SK-N-SH treated with all-trans-retinoic acid at 6 μM for 48 hours (cell line): ENCODE measurements around the gene LANCL3.
A peak's percentile ranks its signal among the peaks of the same experiment; 100 is the strongest.
"Not testable (repeated sequence)": the region's sequence is repeated elsewhere in the genome, so short reads cannot be mapped to it uniquely, and the experiment has no call there.

Experiments
- ATAC-seq: fragments of 200-7000 bp; cut with Tn5 transposase; 3 replicates; pipeline ENCODE4 v1.9.1; 2020; ENCODE audit warnings: mild to moderate bottlenecking, moderate library complexity
- ARNTL ChIP-seq: fragments of 450-650 bp; formaldehyde crosslinking; IDR thresholded peaks from 2 replicates; pipeline ENCODE4 v1.5.0; 2020; ENCODE audit warnings: low read depth, mild to moderate bottlenecking, moderate library complexity, borderline replicate concordance
- BACH2 ChIP-seq: fragments of 250-450 bp; sonication (Bioruptor Pico); IDR thresholded peaks from 2 replicates; pipeline ENCODE4 v1.9.0; 2021; ENCODE audit warnings: mild to moderate bottlenecking, borderline replicate concordance
- CREB5 ChIP-seq: fragments of 250-450 bp; sonication (Bioruptor Pico); IDR thresholded peaks from 2 replicates; pipeline ENCODE4 v1.5.1; 2020; ENCODE audit warnings: low read depth, mild to moderate bottlenecking, moderate library complexity
- CSDC2 ChIP-seq: fragments of 250-450 bp; sonication (Bioruptor Pico); IDR thresholded peaks from 2 replicates; pipeline ENCODE4 v1.5.0; 2020; ENCODE audit warnings: mild to moderate bottlenecking, moderate library complexity
- CSRNP3 ChIP-seq: fragments of 250-450 bp; sonication (Bioruptor Pico); IDR thresholded peaks from 2 replicates; pipeline ENCODE4 v1.5.1; 2021; ENCODE audit warnings: mild to moderate bottlenecking, moderate library complexity
- ESRRG ChIP-seq: fragments of 250-450 bp; sonication (Bioruptor Pico); IDR thresholded peaks from 2 replicates; pipeline ENCODE4 v1.6.1; 2021; ENCODE audit warnings: mild to moderate bottlenecking
- GLIS3 ChIP-seq: fragments of 250-450 bp; sonication (Bioruptor Pico); IDR thresholded peaks from 2 replicates; pipeline ENCODE4 v1.5.0; 2020; ENCODE audit warnings: mild to moderate bottlenecking, moderate library complexity
- ISL1 ChIP-seq: fragments of 250-450 bp; sonication (Bioruptor Pico); IDR thresholded peaks from 2 replicates; pipeline ENCODE4 v2.1.2; 2022; ENCODE audit warnings: mild to moderate bottlenecking, moderate library complexity
- OSR1 ChIP-seq: fragments of 250-450 bp; sonication (Bioruptor Pico); IDR thresholded peaks from 2 replicates; pipeline ENCODE4 v1.8.0; 2022; ENCODE audit warnings: moderate library complexity, mild to moderate bottlenecking, inconsistent platforms
- RARB ChIP-seq: fragments of 250-450 bp; sonication (Bioruptor Pico); IDR thresholded peaks from 2 replicates; pipeline ENCODE4 v1.8.0; 2021; ENCODE audit warnings: mild to moderate bottlenecking, moderate library complexity
- SNAI2 ChIP-seq: fragments of 250-450 bp; sonication (Bioruptor Pico); IDR thresholded peaks from 2 replicates; pipeline ENCODE4 v1.5.0; 2020; ENCODE audit warnings: mild to moderate bottlenecking, moderate library complexity
- TCF4 ChIP-seq: fragments of 250-450 bp; sonication (Bioruptor Pico); IDR thresholded peaks from 2 replicates; pipeline ENCODE4 v1.8.0; 2021; ENCODE audit warnings: mild to moderate bottlenecking, moderate library complexity, borderline replicate concordance
- ZC3H10 ChIP-seq: fragments of 250-450 bp; sonication (Bioruptor Pico); IDR thresholded peaks from 2 replicates; pipeline ENCODE4 v1.5.1; 2021; ENCODE audit warnings: mild to moderate bottlenecking, moderate library complexity
- ZFP3 ChIP-seq: fragments of 250-450 bp; sonication (Bioruptor Pico); IDR thresholded peaks from 2 replicates; pipeline ENCODE4 v1.5.0; 2020; ENCODE audit warnings: mild to moderate bottlenecking, moderate library complexity
- ZNF565 ChIP-seq: fragments of 450-650 bp; formaldehyde crosslinking; conservative IDR thresholded peaks from 2 replicates; pipeline ENCODE4 v1.5.0; 2020; ENCODE audit warnings: low read depth, mild to moderate bottlenecking, moderate library complexity
- ZNF70 ChIP-seq: fragments of 450-650 bp; formaldehyde crosslinking; IDR thresholded peaks from 2 replicates; pipeline ENCODE4 v1.5.0; 2020; ENCODE audit warnings: mild to moderate bottlenecking, moderate library complexity
- ZNF8 ChIP-seq: fragments of 450-650 bp; formaldehyde crosslinking; IDR thresholded peaks from 2 replicates; pipeline ENCODE4 v1.5.0; 2020; ENCODE audit warnings: mild to moderate bottlenecking, moderate library complexity
- TF ChIP-seq, protein P1 (sequence below): fragments of 250-450 bp; sonication (Bioruptor Pico); IDR thresholded peaks from 2 replicates; pipeline ENCODE4 v1.5.0; 2020; ENCODE audit warnings: mild to moderate bottlenecking, moderate library complexity
- TF ChIP-seq, protein P2 (sequence below): fragments of 250-450 bp; sonication (Bioruptor Pico); IDR thresholded peaks from 2 replicates; pipeline ENCODE4 v1.8.0; 2021; ENCODE audit warnings: low read depth, mild to moderate bottlenecking, moderate library complexity, borderline replicate concordance
- TF ChIP-seq, protein P3 (sequence below): fragments of 250-450 bp; sonication (Bioruptor Pico); IDR thresholded peaks from 2 replicates; pipeline ENCODE4 v1.8.0; 2020; ENCODE audit warnings: mild to moderate bottlenecking, moderate library complexity, borderline replicate concordance

The LANCL3 gene

GRCh38 chrX:37571426-37572107, at the start of gene LANCL3:
LANCL3 (plus strand) TSS chrX:37571661; CDS start chrX:37571871, 210 bp downstream.
- peak; percentile 62 for ATAC-seq

GRCh38 chrX:37523673-37524072, 47.8 kb upstream of the LANCL3 start:
- ATAC-seq: not testable (repeated sequence)

DNA sequence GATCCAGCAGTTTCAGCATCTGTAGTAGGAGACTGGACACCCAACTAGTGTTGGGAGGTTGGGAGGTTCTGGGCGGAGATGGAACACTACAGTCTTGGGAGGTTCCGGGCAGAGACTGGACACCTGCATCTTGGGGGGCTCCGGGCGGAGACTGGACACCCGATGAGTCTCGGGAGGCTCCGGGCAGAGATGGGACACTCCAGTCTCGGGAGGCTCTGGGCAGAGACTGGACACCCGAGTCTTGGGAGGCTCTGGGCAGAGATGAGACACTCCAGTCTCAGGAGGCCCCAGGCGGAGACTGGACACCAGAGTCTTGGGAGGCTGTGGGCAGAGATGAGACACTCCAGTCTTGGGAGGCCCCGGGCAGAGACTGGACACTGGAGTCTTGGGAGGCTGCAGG, 29.5 kb upstream of the LANCL3 start:
- ATAC-seq: no peak
- TF ChIP-seq ZNF8 (CRISPR knock-in tag): no peak
- TF ChIP-seq ARNTL (CRISPR knock-in tag): no peak
- no peak for TF ChIP-seq ZNF565 (CRISPR knock-in tag)
- TF ChIP-seq ZC3H10 (CRISPR knock-in tag): no peak
- no peak for TF ChIP-seq CREB5
- TF ChIP-seq CSDC2 (CRISPR knock-in tag): no peak
- TF ChIP-seq ISL1: no peak
- TF ChIP-seq ZNF70 (CRISPR knock-in tag): no peak
- no peak for TF ChIP-seq BACH2
- no peak for TF ChIP-seq OSR1 (CRISPR knock-in tag)
- TF ChIP-seq, protein P1, sequence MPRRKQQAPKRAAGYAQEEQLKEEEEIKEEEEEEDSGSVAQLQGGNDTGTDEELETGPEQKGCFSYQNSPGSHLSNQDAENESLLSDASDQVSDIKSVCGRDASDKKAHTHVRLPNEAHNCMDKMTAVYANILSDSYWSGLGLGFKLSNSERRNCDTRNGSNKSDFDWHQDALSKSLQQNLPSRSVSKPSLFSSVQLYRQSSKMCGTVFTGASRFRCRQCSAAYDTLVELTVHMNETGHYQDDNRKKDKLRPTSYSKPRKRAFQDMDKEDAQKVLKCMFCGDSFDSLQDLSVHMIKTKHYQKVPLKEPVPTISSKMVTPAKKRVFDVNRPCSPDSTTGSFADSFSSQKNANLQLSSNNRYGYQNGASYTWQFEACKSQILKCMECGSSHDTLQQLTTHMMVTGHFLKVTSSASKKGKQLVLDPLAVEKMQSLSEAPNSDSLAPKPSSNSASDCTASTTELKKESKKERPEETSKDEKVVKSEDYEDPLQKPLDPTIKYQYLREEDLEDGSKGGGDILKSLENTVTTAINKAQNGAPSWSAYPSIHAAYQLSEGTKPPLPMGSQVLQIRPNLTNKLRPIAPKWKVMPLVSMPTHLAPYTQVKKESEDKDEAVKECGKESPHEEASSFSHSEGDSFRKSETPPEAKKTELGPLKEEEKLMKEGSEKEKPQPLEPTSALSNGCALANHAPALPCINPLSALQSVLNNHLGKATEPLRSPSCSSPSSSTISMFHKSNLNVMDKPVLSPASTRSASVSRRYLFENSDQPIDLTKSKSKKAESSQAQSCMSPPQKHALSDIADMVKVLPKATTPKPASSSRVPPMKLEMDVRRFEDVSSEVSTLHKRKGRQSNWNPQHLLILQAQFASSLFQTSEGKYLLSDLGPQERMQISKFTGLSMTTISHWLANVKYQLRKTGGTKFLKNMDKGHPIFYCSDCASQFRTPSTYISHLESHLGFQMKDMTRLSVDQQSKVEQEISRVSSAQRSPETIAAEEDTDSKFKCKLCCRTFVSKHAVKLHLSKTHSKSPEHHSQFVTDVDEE (CRISPR knock-in tag): no peak
- no peak for TF ChIP-seq CSRNP3 (CRISPR knock-in tag)
- TF ChIP-seq, protein P2, sequence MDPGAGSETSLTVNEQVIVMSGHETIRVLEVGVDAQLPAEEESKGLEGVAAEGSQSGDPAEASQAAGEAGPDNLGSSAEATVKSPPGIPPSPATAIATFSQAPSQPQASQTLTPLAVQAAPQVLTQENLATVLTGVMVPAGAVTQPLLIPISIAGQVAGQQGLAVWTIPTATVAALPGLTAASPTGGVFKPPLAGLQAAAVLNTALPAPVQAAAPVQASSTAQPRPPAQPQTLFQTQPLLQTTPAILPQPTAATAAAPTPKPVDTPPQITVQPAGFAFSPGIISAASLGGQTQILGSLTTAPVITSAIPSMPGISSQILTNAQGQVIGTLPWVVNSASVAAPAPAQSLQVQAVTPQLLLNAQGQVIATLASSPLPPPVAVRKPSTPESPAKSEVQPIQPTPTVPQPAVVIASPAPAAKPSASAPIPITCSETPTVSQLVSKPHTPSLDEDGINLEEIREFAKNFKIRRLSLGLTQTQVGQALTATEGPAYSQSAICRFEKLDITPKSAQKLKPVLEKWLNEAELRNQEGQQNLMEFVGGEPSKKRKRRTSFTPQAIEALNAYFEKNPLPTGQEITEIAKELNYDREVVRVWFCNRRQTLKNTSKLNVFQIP (CRISPR knock-in tag): no peak
- TF ChIP-seq, protein P3, sequence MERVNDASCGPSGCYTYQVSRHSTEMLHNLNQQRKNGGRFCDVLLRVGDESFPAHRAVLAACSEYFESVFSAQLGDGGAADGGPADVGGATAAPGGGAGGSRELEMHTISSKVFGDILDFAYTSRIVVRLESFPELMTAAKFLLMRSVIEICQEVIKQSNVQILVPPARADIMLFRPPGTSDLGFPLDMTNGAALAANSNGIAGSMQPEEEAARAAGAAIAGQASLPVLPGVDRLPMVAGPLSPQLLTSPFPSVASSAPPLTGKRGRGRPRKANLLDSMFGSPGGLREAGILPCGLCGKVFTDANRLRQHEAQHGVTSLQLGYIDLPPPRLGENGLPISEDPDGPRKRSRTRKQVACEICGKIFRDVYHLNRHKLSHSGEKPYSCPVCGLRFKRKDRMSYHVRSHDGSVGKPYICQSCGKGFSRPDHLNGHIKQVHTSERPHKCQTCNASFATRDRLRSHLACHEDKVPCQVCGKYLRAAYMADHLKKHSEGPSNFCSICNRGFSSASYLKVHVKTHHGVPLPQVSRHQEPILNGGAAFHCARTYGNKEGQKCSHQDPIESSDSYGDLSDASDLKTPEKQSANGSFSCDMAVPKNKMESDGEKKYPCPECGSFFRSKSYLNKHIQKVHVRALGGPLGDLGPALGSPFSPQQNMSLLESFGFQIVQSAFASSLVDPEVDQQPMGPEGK (CRISPR knock-in tag): no peak
- TF ChIP-seq GLIS3: no peak
- TF ChIP-seq TCF4 (CRISPR knock-in tag): no peak
- no peak for TF ChIP-seq ESRRG (CRISPR knock-in tag)
- no peak for TF ChIP-seq SNAI2 (CRISPR knock-in tag)
- no peak for TF ChIP-seq RARB (CRISPR knock-in tag)
- TF ChIP-seq, all 23 proteins: peak for 0

DNA sequence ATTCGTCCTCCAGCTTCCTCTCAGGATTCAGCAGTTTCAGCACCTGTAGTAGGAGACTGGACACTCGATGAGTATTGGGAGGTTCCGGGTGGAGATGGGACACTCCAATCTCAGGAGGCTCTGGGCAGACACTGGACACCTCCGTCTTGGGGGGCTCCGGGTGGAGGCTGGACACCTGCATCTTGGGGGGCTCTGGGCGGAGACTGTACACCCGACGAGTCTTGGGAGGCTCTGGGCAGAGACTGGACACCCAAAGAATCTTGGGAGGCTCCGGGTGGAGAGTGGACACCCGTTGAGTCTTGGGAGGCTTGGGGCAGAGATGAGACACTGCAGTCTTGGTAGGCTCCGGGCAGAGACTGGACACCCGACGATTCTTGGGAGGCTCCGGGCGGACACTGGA, 28.7 kb upstream of the LANCL3 start:
- no peak for ATAC-seq
- no peak for TF ChIP-seq ZFP3 (CRISPR knock-in tag)
- no peak for TF ChIP-seq CSRNP3 (CRISPR knock-in tag)
- no peak for TF ChIP-seq ESRRG (CRISPR knock-in tag)
- TF ChIP-seq ZNF565 (CRISPR knock-in tag): no peak
- TF ChIP-seq GLIS3: no peak
- no peak for TF ChIP-seq ISL1
- TF ChIP-seq, all 23 proteins: peak for 0
